Activated T-cell treated with anti-CD3 and anti-CD28 coated beads for 1 hour (primary cell): ENCODE data around the gene ASB17.
"Not testable (repeated sequence)": the region's sequence is repeated elsewhere in the genome, so short reads cannot be mapped to it uniquely, and the experiment has no call there.

Source experiments
- DNase-seq: peaks from one replicate; pipeline ENCODE4 v3.0.0-alpha.2; 2020; ENCODE audit warnings: low read depth

Gene ASB17, protein sequence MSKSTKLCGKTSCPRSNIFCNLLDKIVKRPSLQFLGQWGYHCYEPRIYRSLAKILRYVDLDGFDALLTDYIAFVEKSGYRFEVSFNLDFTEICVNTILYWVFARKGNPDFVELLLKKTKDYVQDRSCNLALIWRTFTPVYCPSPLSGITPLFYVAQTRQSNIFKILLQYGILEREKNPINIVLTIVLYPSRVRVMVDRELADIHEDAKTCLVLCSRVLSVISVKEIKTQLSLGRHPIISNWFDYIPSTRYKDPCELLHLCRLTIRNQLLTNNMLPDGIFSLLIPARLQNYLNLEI

DNA sequence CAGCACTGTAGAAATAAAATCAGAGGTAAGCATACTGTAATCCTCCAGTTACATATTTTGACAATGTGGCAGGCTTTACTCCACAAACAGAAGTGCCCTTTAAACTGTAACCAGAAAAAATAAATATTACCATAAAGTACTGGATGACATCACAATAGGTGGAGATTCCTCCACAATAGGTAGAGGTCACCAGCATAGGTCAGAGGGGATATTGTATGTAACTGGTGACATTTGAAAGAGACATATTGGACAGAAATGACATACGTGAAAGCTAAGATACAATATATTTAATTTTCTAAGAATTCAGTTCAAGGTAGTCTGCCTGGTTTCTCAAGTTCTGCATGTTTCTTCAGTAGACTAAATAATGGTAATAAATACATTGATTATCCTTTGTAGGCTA lies at the start of gene ASB17:
Gene ASB17 (minus strand): TSS at position 101 of the 400 bp plus-strand sequence. CDS start 113 bp downstream, outside the sequence.
- no peak for DNase-seq

- no peak for DNase-seq
Observed at GRCh38 chr1:75980972-75981897, 49.0 kb upstream of the ASB17 start.

DNA sequence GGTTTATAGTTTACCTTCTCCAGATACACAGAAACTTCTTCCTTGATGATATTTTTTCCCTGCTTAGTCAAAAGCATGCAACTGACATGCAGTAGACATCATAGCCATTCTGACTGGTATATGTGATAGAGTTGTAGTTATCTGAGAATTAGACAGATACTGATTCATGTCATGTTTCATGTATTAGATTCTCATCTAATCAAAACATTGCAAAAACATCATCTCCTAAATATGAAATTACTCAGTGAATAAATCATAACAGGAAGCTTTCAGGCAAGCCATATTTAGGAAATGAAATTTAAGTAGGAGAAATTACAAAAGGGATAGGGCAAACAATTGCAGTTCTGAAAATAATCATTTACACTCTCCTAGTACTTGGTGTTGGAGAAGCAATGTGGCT lies 38.4 kb upstream of the ASB17 start:
- DNase-seq = no peak

GRCh38 chr1:75969550-75969949 lies 37.3 kb upstream of the ASB17 start:
- no peak for DNase-seq

DNA sequence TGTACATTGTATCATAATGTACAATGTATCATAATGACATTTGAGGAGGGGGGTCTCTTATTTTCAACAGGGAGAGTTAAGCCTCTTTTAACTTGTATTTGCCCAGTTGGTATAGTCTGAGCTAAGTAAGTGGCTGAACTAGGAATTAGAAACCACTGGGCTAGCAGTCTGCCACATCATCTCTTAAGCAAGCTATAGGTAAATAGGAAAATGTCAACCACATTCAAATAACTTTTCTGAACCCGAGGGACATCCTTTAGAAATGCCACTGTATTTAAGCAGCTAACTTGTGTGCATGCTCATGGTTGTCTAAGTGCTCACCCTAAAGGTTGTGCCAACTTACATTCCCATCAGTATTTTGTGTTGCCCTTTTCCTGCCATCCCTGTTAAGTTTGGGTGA lies 35.5 kb upstream of the ASB17 start:
- DNase-seq = no peak

- no peak for DNase-seq
Observed at GRCh38 chr1:75964760-75965408, 32.7 kb upstream of the ASB17 start.

DNA sequence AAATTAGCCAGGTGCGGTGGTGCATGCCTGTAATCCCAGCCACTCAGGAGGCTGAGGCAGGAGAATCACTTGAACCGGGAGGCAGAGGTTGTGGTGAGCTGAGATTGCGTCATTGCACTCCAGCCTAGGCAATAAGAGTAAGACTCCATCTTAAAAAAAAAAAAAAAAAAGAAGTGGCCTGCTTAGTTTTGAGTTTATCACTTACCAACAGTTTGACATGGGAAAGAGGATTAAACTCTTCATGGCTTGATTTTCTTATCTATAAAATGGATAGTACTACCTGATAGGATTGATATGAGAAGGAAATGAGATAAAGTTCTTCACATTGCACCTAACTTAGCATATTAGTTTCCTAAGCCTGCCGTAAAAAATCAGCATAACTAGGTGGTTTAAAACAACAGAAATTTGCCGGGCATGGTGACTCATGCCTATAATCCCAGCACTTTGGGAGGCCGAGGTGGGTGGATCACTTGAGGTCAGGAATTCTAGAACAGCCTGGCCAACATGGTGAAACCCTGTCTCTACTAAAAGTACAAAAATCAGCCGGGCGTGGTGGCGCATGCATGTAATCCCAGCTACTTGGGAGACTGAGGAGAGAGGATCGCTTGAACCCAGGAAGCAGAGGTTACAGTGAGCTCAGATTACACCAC lies 32.0 kb upstream of the ASB17 start:
- DNase-seq = not testable (repeated sequence)

- no peak for DNase-seq
Observed at GRCh38 chr1:75954586-75954985, 22.4 kb upstream of the ASB17 start.

DNA sequence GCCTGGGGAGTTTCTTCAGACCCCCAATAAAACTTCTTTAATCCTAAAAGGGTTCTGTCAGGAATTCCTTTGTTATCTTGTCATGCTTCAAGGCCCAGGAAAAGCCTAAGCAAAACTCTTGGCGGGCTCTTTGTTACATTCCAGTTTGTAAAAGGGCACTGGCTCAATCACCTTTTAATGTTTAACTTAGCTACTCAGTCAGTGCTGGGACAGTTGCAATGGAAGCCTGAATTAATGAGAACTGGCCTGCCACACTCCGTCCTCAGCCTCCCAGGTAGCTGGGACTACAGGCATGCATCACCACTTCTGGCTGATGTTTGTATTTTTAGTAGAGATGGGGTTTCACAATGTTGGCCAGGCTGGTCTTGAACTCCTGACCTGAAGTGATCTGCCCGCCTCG lies 21.3 kb upstream of the ASB17 start:
- DNase-seq = no peak

GRCh38 chr1:75952016-75952415 lies 19.8 kb upstream of the ASB17 start:
- no peak for DNase-seq

- no peak for DNase-seq
Observed at GRCh38 chr1:75950176-75950575, 18.0 kb upstream of the ASB17 start.

- not testable (repeated sequence) for DNase-seq
Observed at GRCh38 chr1:75943037-75943436, 10.8 kb upstream of the ASB17 start.

DNA sequence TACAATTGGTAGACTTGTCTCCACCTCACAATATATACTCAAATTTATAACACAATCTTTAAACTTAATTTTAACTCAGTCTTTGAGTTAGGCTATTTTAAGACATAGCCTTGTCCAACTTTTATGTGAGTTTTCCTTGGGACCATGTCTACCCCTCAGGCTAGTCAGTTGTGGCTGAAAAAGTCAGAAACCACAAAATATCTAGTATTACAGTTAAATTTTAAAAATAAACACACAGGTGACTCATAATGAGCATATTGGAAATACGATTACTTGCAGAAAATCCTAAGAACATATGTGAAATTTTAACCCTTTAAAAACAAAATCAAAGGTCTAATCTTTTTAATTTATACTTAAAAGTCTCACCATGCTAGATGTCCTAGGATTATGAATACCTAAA lies 4.8 kb upstream of the ASB17 start:
- no peak for DNase-seq

DNA sequence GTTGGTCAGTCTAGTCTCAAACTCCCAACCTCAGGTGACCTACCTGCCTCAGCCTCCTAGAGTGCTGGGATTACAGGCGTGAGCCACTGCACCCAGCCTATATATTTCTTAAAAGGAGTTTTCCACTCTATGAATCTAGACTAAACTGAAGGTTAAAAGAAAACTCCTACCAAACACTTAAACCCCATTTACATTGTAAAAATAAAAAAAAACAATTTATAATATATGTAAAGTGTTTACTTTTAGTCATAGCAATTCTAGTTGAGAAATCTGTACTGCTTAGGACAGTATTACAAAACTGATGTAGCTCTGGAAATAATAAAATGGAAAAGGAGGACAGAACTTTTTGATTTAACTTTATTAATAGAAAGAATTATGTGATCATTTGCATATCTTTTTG lies 9.5 kb downstream of the ASB17 start:
- no peak for DNase-seq

DNA sequence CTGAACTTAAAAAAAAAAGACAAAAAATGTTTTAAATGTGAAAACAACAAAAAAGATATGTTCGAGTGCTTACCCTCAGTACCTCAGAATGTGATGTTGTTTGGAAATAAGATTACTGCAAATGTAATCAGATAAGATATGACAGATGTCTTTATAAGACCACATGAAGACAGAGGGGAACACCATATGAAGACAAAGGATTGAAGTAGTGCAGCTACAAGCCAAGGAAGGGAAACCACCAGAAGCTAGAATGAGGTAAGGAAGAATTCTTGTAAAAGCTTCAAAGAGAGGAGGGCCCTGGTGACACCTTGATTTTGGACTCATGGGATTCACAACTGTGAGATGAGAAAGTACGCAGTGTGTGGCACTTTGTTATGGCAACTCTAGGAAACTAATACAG lies 15.4 kb downstream of the ASB17 start:
- no peak for DNase-seq

DNA sequence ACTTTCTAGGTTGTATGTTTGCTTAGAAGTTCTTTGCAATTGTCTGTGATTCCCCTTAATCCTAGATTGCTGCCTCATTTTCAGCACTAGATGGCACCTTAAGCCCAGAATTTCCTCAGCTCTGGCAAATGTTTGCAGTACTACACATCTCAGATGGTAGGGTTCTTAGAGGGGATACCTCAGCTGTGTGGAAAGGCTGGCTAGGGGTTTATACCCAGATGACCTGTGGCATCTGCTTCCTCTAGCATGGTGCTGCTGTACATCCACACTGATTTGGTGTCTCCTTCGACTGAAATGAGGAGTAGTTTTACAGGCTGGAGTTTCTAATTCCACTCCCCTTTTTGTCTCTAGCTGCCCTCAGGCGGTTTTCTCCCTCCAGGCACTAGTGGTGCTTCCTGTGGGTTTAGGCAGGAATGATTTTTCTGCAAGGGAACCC lies 23.5 kb downstream of the ASB17 start:
- no peak for DNase-seq

- DNase-seq = no peak
Observed at GRCh38 chr1:75901371-75901770, 30.8 kb downstream of the ASB17 start.

GRCh38 chr1:75884437-75884836 lies 47.8 kb downstream of the ASB17 start:
- no peak for DNase-seq

- no peak for DNase-seq
Observed at GRCh38 chr1:75879985-75880384, 52.2 kb downstream of the ASB17 start.

DNA sequence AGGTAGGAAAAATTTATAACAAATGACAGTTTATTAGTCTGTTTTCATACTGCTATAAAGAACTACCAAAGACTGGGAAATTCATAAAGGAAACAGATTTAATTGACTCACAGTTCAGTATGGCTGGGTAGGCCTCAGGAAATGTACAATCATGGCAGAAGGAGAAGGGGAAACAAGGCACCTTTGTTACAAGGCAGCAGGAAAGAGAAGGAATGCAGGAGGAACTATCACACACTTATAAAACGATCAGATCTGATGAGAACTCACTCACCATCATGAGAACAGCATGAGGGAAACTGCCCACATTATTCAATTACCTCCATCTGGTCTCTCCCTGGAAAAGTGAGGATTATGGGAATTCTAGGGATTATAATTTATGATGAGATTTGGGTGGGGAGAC lies 61.3 kb downstream of the ASB17 start:
- no peak for DNase-seq
